H1 (cell line): Measurements from ENCODE around the gene DDN. TPM values are rescaled to one million over a fixed set of nuclear protein-coding genes. Genes with fewer than 3 reads are reported as not detected.

Experiments used
- BACH1 ChIP-seq: IDR thresholded peaks from 2 replicates; pipeline ENCODE4 v1.6.1; 2012; ENCODE audit warnings: low read length, improper control_type of control experiment
- CREB1 ChIP-seq: IDR thresholded peaks from 2 replicates; pipeline ENCODE4 v1.6.1; 2012; ENCODE audit warnings: inconsistent platforms
- JUND ChIP-seq: IDR thresholded peaks from 2 replicates; pipeline ENCODE4 v1.6.1; 2011; ENCODE audit warnings: mild to moderate bottlenecking, improper control_type of control experiment, low read length
- KDM4A ChIP-seq: IDR thresholded peaks from one replicate; pipeline ENCODE4 v1.7.1; 2012; ENCODE audit warnings: low read depth, mild to moderate bottlenecking, moderate library complexity, low read length, inconsistent platforms; ENCODE audit not compliant: severe bottlenecking
- MAX ChIP-seq: IDR thresholded peaks from 2 replicates; pipeline ENCODE4 v1.6.1; 2012; ENCODE audit warnings: inconsistent platforms
- RAD21 ChIP-seq, 2 experiments: IDR thresholded peaks in 1 of 2; conservative IDR thresholded peaks in 1 of 2; 2 replicates each; pipeline ENCODE4 v1.6.1; 2011; ENCODE audit warnings: low read depth in 2 of 2, low read length in 2 of 2, improper control_type of control experiment in 1 of 2, inconsistent platforms in 1 of 2, mild to moderate bottlenecking in 1 of 2, moderate library complexity in 1 of 2
- SP1 ChIP-seq: IDR thresholded peaks from 2 replicates; pipeline ENCODE4 v1.6.1; 2011; ENCODE audit warnings: low read depth, low read length
- TBP ChIP-seq: IDR thresholded peaks from 2 replicates; pipeline ENCODE4 v1.6.1; 2011; ENCODE audit warnings: low read depth, low read length, improper control_type of control experiment
- polyA plus RNA-seq, 7 experiments: library from polyadenylated mRNA; depleted of rRNA in 3 of 7; stranded (reverse) in 5 of 7; unstranded in 2 of 7; fragments of >200 nt in 5 of 7; fragments of 200-250 nt in 2 of 7; gene quantifications; 1 replicate in 5 of 7; 2 replicates in 1 of 7; 4 replicates in 1 of 7; pipeline versions ENCODE4 v1.2.1 to v1.2.3, GENCODE V29; 2011 to 2013; ENCODE audit warnings: missing spikeins in 2 of 7, mixed read lengths in 2 of 7
- total RNA-seq: library from RNA; stranded (reverse); fragmentation: NEBNext Ultra II Directional; extraction: Animal tissue kit (Norgen Biotek cat#: 25700); gene quantifications from 2 replicates; pipeline ENCODE4 v1.2.1, GENCODE V29; 2021
- TF ChIP-seq, protein P1 (sequence below), 3 experiments: IDR thresholded peaks; 1 replicate in 2 of 3; 2 replicates in 1 of 3; pipeline versions ENCODE4 v1.5.1 to v1.6.1; 2011; ENCODE audit warnings: low read length in 3 of 3, mild to moderate bottlenecking in 3 of 3, inconsistent platforms in 2 of 3, low read depth in 1 of 3, moderate library complexity in 1 of 3; ENCODE audit not compliant: insufficient read depth in 1 of 3; ENCODE audit errors: control extremely low read depth in 1 of 3

The DDN gene
- total and polyA plus RNA-seq, 2 of the 8 experiments (the other 6 are each of a cell fraction or from before 2014, with no cell fraction given), result 0.14 to 0.30 TPM

GRCh38 chr12:49043856-49044258, 44.7 kb upstream of the DDN start (continued):
- 0 out of 2 replicates have a peak, but pooled peaks have one; percentile 31 for TF ChIP-seq MAX
- no peak; the same call in 1 of the 2 replicates for TF ChIP-seq CREB1
- TF ChIP-seq BACH1, result no peak
- TF ChIP-seq, protein P1, sequence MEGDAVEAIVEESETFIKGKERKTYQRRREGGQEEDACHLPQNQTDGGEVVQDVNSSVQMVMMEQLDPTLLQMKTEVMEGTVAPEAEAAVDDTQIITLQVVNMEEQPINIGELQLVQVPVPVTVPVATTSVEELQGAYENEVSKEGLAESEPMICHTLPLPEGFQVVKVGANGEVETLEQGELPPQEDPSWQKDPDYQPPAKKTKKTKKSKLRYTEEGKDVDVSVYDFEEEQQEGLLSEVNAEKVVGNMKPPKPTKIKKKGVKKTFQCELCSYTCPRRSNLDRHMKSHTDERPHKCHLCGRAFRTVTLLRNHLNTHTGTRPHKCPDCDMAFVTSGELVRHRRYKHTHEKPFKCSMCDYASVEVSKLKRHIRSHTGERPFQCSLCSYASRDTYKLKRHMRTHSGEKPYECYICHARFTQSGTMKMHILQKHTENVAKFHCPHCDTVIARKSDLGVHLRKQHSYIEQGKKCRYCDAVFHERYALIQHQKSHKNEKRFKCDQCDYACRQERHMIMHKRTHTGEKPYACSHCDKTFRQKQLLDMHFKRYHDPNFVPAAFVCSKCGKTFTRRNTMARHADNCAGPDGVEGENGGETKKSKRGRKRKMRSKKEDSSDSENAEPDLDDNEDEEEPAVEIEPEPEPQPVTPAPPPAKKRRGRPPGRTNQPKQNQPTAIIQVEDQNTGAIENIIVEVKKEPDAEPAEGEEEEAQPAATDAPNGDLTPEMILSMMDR (IDR thresholded peaks at IDR 0.05; ENCODE audit: control extremely low read depth in 1 of 3, insufficient read depth in 1 of 3, low read depth in 1 of 3, low read length in 3 of 3), result peak in 2 of 3 experiments; percentile 71 to 99; a peak in 3 of 4 replicates
- TF ChIP-seq TBP, result no peak
- no peak for TF ChIP-seq SP1
- TF ChIP-seq KDM4A, result no peak
- peak; percentile 19 to 20; a peak in 2 of 4 replicates for TF ChIP-seq RAD21 (IDR thresholded peaks at IDR 0.05 in 1 of 2, conservative IDR thresholded peaks at IDR 0.05 in 1 of 2; ENCODE audit: low read depth in 2 of 2, low read length in 2 of 2)
- no peak for TF ChIP-seq JUND
- TF ChIP-seq, all 59 proteins: peak for 4
